Left lung (tissue), 10 donors: ENCODE measurements around the gene ZKSCAN1. TPM values are rescaled to one million over a fixed set of nuclear protein-coding genes. Genes with fewer than 3 reads are reported as not detected.
A peak's percentile ranks its signal among the peaks of the same experiment; 100 is the strongest.

Experiments
- ATAC-seq: fragments of 200-7000 bp; cut with Tn5 transposase; one replicate; pipeline ENCODE4 v1.9.1; 2020; ENCODE audit warnings: moderate library complexity
- DNase-seq, 4 donors: peaks; one replicate each; pipeline ENCODE4 v3.0.0-alpha.2; 2013 to 2020
- H3K27ac ChIP-seq, 2 donors: fragments of 200-600 bp; sonication (generic) in 1 of 2; one replicate each; pipeline versions ENCODE4 v1.5.0 to v1.8.0; 2020 to 2021
- H3K27me3 ChIP-seq, 2 donors: fragments of 200-600 bp; sonication (generic) in 1 of 2; one replicate each; pipeline versions ENCODE4 v1.5.0 to v1.8.0; 2020 to 2021
- H3K36me3 ChIP-seq, 2 donors: fragments of 200-600 bp; sonication (generic) in 1 of 2; one replicate each; pipeline versions ENCODE4 v1.5.0 to v1.8.0; 2020 to 2021
- H3K4me1 ChIP-seq, 2 donors: fragments of 200-600 bp; one replicate each; pipeline ENCODE4 v1.8.0; 2021
- H3K4me3 ChIP-seq, 2 donors: fragments of 200-600 bp; sonication (generic) in 1 of 2; one replicate each; pipeline versions ENCODE4 v1.5.0 to v1.8.0; 2020 to 2021; ENCODE audit warnings: mild to moderate bottlenecking in 1 of 2
- H3K9me3 ChIP-seq, 2 donors: fragments of 200-600 bp; sonication (generic) in 1 of 2; one replicate each; pipeline versions ENCODE4 v1.5.0 to v1.8.0; 2020 to 2021
- CTCF ChIP-seq, 2 donors: fragments of 200-600 bp; sonication (generic) in 1 of 2; IDR thresholded peaks; one replicate each; pipeline versions ENCODE4 v1.5.0 to v1.8.0; 2021; ENCODE audit warnings: antibody characterized with exemption in 2 of 2
- intact Hi-C, 2 donors: fragments of 100-400 bp; cut with DNase I; formaldehyde crosslinking; loops; one replicate each; pipeline versions ENCODE4 v1.11.2 to v1.14.2; 2022
- polyA plus RNA-seq, 6 donors: library from polyadenylated mRNA; unstranded; fragments of 120-200 nt; gene quantifications; one replicate each; pipeline ENCODE4 v1.2.1, GENCODE V29; 2013; ENCODE audit not compliant: insufficient read length in 6 of 6
- total RNA-seq, 2 donors: library from RNA; stranded (reverse); fragmentation: NEBNext Ultra II Directional; extraction: Animal tissue kit (Norgen Biotek cat#: 25700); gene quantifications; one replicate each; pipeline ENCODE4 v1.2.1, GENCODE V29; 2021
- donor health status: DM: no; HTN: yes; CAD: no.
- donor health status: DM: no; HTN: no; CAD: no.

Gene ZKSCAN1
- total and polyA plus RNA-seq, 8 donors = 46.7 to 137 (median 87.7) TPM

GRCh38 chr7:100085515-100085914 lies 70.1 kb downstream of the ZKSCAN1 start:
- Histone ChIP-seq H3K27ac (no peak overlapping the region), H3K4me1 (peaks cover 7 to 44% of the 10 kb centered on the region in 2 donors), H3K4me3 (no peak overlapping the region), H3K36me3 (peaks cover 0 to 3% of the 10 kb centered on the region in 2 donors), H3K9me3 (no peaks in the 10 kb centered on the region), H3K27me3 (no peaks in the 10 kb centered on the region)
- DNase-seq = no peak
- intact Hi-C loops = no loop called here
- no peak for ATAC-seq
- no peak for TF ChIP-seq CTCF (IDR thresholded peaks at IDR 0.05)

- ATAC-seq (no peak), DNase-seq (no peak)
- H3K4me3 ChIP-seq = no peak overlapping the region
- H3K9me3 ChIP-seq = no peaks in the 10 kb centered on the region
- no peak for TF ChIP-seq CTCF (IDR thresholded peaks at IDR 0.05)
- no peaks in the 10 kb centered on the region for H3K27me3 ChIP-seq
- H3K27ac ChIP-seq = no peak overlapping the region
- peaks cover under 1 to 32% of the 10 kb centered on the region in 2 donors for H3K4me1 ChIP-seq
- intact Hi-C loops = no loop called here
- H3K36me3 ChIP-seq = peaks cover 0 to 20% of the 10 kb centered on the region in 2 donors
Observed at GRCh38 chr7:100087055-100087750, 71.8 kb downstream of the ZKSCAN1 start.

GRCh38 chr7:100088095-100088620 lies 72.8 kb downstream of the ZKSCAN1 start:
- Histone ChIP-seq H3K27me3 (no peaks in the 10 kb centered on the region), H3K4me3 (peak overlapping the region; percentile 88 to 90), H3K9me3 (no peaks in the 10 kb centered on the region), H3K36me3 (peaks cover 0 to 30% of the 10 kb centered on the region in 2 donors), H3K4me1 (peaks cover 0 to 27% of the 10 kb centered on the region in 2 donors), H3K27ac (peak overlapping the region; percentile 72 to 83)
- DNase-seq (no peak), ATAC-seq (no peak)
- intact Hi-C loops = no loop called here
- no peak for TF ChIP-seq CTCF (IDR thresholded peaks at IDR 0.05)

GRCh38 chr7:100088621-100089457 lies 73.4 kb downstream of the ZKSCAN1 start, which contains the start of gene COPS6:
COPS6 (plus strand) TSS chr7:100088969; CDS start chr7:100088991, 22 bp downstream.
- Histone ChIP-seq H3K27ac (peak within 1 kb of the TSS; percentile 72 to 83), H3K4me1 (peaks cover 0 to 32% of the 10 kb centered on the region in 2 donors), H3K9me3 (no peaks in the 10 kb centered on the region), H3K27me3 (no peaks in the 10 kb centered on the region), H3K36me3 (peaks cover 0 to 36% of the 10 kb centered on the region in 2 donors), H3K4me3 (peak within 1 kb of the TSS; percentile 88 to 90)
- TF ChIP-seq CTCF (IDR thresholded peaks at IDR 0.05) = no peak
- DNase-seq (peak; percentile 75 to 98 (median 80)), ATAC-seq (peak; percentile 93)
- intact Hi-C loops = no loop called here
